Activated naive CD4-positive, alpha-beta T cell (primary cell): ENCODE results near the gene RAB26.
"Not testable (repeated sequence)": the region's sequence is repeated elsewhere in the genome, so short reads cannot be mapped to it uniquely, and the experiment has no call there.

Experiments used
- DNase-seq, 4 experiments: peaks; one replicate each; lab custom pipeline; 2025; lab: John Stamatoyannopoulos, UW

RAB26 gene, protein sequence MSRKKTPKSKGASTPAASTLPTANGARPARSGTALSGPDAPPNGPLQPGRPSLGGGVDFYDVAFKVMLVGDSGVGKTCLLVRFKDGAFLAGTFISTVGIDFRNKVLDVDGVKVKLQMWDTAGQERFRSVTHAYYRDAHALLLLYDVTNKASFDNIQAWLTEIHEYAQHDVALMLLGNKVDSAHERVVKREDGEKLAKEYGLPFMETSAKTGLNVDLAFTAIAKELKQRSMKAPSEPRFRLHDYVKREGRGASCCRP

DNA sequence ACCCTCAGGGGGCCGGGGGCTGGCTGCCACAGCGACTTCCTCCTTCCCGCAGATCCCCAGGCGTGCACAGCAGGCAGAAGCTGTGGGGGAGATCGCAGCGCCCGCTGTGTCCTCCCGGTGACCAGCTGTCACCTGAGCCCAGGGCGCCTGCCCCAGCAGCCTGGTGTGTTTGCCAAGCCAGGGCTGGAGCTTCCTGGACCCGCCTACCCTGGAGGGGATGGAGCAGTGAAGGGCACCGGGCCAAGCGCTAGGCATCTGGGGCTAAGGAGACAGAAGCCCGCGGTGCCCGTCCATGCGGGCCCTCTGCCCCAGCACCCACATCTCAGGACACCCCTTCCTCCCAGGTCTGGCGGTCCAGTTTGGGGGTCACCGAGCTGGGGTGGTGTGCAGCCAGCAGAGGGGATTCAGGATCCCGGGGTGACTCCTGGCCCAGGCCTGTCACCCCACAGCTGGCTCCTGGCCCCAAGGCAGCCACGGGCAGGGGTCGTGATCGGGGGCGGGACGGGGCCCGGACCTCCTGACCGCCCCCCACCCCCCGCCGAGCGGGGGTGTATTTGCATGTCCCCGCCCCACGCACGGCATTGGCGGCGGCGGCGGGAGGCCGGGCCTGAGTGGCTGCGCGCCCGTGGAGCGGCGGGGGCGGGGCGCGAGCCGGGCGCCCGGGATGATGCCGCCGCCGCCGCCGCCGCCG is at the start of gene RAB26:
TSS of gene RAB26 (plus strand) at position 645 of the 691 bp plus-strand sequence. CDS start 159 bp downstream, outside the sequence.
- DNase-seq, result peak in 1 of 4 experiments; percentile 52

DNA sequence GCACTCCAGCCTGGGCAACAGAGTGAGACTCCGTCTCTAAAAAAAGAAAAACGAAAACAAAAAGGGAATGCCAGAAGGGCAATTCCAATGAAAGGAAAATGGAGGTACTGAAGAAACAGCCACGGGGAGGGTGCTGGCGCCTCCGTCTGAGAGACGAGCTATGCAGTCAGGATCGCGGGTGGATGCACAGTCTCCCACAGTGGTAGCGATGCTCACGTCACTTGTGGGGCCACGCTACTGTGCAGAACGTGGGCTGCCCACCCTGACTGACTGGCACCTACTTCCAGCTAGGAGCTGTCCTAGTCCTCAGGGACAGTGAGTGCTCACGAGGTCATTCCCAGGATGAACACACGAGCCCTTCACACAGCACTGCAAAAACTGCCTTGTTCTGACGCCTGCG is 46.8 kb upstream of the RAB26 start:
- not testable (repeated sequence) for DNase-seq

DNA sequence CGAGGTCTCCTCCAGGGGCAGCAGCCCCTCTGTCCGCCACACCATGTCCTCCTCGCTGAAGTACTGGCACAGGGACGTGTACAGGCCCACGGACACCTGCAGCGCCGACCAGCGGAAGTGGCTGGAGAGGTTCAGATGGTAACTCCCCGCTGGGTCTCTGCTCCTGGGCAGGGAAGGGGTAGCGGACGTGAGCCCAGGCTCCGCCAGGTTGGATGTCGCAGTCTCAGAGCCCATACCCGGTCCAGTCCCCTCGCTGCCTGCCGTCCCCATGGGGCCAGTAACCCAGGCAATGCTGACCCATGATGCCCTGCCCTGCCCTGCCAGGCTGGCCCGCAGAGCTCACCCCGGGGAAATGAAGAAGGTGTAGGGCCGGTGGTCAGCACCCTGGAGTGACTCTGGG is 46.0 kb upstream of the RAB26 start:
- no peak for DNase-seq

DNA sequence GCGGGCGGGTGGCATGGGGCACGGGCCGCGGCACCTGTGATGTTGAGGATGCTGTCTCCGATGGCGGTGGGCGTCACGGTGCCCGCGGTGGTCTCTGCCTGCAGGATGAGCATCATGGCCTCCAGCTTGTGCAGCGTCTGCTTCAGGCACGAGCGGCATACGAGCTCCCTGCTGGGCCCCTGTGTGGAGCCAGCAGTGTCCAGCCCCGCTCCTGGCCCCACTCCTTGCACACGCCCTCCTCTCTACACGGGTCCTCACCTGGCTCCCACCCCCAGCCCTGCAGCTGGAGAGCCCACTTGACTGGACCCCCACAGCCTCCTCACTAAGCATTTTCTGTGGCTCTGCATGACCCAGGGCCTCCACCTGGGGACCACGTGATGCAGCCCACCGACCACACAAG is 44.0 kb upstream of the RAB26 start:
- not testable (repeated sequence) for DNase-seq

DNA sequence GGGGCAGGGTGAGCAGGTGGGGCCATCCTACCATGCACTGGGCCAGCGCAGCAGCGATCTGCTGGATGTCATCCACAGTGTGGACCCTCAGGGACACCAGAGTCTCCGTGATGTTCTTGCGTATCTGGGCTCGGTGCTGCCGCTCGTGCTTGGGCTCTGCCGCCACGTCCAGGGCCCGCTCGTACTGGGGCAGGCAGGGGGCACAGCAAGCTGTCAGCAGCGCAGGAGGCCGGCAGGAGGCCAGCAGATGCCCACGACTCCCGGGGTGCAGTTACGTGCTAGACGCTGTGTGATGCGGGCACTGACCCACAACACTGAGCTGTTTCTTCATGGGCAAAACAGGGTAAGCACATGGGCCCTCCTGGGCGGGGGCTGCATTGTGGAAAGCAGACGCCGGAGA is 43.1 kb upstream of the RAB26 start:
- not testable (repeated sequence) for DNase-seq

DNA sequence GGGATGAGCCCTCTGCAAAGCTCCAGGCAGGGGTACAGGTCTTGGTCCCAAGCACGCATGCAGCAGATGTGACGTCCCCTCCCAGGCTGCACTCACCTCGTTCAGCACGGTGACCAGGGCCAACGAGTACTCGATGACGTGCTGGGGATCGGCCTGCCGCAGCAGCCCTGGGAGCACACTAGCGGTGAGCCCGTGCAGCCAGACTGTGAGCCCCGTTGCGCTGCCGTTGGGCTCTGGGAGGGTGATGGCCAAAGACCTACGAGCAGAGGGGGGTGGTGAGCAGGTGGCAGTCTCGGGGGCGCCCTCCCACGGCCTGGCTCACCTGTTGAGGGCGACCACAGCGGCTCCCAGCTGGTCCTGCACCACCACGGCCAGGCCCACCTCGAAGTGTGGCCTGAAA is 42.7 kb upstream of the RAB26 start:
- DNase-seq, result not testable (repeated sequence)

DNA sequence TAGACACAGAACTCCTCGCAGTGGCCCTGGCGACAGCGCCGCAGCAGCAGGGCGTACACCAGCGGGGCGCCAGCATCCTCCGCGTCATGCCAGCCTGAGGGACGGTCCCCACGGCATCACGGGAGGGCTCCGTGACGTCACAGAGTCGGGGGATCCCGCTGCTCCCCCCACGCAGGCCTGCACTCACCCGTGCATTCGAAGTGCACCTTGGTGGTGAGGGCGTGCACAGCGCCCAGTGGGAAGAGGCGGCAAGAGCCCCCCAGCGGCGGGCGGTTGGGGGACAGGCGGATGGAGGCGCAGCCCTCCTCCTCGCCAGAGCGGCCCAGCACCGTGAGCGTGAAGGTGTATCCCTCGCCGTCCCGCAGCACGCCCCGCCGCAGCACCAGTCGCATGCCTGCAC is 42.2 kb upstream of the RAB26 start:
- DNase-seq, result not testable (repeated sequence)

DNA sequence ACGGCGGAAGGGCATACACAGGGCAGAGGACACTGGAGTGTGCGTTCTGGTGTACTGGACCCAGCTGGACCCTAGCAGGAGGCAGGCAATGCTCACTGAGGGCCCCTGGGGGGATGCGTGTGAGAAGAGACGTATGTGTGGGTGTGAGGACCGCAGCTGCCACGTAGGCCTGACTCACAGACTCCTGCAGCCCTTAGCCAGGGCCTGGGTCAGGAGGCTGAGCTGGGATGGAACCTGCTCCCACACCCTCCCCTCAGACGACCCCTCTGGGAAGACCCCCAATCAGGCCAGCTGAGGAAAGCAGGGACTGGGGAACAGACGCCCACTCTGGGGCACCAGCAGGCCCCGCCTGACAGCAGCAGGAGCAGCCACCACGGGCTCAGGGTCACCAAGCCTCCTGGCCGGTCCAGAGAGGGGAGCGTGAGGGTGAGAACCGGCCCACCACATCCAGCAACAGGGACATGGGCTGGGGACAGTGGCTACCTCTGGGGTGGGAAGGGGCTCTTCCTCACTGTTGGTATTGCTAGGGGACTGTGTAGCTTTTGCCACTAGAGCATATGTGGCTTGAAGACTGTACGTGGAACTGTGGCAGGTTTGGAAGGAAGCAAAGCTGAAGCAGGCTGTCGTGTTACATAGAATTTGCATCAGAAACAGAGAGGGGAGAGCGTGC is 41.2 kb upstream of the RAB26 start:
- DNase-seq, result not testable (repeated sequence)

DNA sequence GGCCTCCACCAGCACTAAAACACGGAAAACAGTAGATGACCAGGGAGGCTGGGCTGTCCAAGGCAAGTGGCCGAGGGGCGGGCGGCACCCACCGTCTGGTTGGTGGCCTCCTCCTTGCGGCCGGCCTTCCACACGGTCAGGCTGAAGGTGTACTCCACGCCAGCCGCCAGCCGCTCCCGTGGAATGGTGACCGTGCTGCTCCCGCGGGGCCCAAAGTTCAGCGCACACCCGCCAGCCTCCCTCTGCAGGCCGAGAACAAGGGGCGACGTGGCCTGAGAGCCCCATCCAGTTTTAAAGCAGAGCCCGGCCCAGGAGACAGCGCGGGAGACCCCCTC is 40.7 kb upstream of the RAB26 start:
- not testable (repeated sequence) for DNase-seq

DNA sequence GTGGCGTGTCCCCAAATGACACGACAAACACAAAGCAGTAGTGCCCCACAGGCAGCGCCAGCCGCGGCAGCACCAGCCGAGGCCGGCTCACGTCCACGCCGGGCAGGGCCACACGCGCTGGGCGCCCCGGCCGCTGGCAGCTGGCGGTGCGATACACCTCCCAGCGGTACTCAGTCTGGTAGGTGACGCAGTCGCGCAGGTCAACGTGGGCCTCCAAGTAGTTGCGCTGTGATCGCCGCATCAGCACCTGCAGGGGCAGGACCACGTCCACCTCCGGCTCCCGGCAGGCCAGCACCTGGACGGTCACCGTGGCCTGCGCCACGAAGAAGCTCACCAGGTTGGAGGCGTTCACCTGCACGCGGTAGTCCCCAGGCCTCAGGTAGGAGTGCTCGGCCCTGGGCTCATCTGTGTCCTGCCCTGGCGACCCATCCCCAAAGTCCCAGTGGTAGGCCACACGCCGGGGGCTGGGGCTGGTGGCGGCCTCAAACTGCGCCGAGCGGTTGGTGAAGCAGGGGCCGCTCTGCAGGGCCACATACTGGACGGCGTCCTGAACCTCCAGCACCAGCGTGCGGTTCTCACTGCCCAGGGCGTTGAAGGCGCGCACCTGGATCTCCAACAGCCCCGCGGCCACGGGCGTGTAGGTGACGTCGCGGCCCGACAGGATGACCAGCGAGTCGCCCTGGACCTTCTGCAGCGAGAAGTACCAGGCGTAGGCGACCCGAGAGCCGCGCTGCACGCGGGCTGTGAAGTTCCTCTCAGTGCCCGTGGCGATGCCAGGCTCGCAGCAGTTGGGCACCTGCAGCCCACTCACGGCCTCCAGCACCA is 39.8 kb upstream of the RAB26 start:
- DNase-seq, result not testable (repeated sequence)

DNA sequence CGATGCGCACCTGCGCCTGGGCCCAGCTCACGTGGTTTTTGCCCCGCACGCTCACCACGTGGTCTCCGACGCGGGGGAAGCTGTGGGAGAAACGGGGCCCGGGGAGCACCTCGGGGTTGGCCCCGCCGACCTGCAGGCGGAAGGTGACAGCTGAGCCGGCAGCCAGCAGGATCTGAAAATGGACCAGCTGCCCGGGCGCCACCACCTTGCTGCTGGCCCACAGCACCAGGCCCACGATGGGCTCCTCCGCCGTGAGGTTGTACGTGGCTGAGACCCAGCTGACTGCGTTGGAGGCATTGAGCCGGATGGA is 39.2 kb upstream of the RAB26 start:
- not testable (repeated sequence) for DNase-seq

DNA sequence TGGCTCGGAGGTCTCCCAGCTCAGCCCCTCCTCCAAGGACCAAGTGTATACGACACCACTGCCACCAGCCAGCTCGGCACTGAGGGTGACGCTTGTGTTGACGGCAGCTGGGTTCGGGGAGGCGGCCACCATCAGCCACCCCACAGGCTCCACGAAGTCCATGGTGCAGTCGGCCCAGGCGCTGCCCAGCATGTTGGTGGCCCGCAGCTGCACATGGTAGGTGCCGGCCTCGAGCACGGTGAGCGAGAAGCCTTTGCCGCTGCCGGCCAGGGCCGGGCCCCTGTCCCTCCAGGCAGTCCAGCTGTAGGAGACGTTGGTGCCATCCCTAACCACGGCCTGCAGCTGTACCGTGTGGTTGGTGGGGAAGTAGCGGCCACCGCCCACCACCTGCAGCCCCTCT is 38.6 kb upstream of the RAB26 start:
- DNase-seq, result not testable (repeated sequence)

DNA sequence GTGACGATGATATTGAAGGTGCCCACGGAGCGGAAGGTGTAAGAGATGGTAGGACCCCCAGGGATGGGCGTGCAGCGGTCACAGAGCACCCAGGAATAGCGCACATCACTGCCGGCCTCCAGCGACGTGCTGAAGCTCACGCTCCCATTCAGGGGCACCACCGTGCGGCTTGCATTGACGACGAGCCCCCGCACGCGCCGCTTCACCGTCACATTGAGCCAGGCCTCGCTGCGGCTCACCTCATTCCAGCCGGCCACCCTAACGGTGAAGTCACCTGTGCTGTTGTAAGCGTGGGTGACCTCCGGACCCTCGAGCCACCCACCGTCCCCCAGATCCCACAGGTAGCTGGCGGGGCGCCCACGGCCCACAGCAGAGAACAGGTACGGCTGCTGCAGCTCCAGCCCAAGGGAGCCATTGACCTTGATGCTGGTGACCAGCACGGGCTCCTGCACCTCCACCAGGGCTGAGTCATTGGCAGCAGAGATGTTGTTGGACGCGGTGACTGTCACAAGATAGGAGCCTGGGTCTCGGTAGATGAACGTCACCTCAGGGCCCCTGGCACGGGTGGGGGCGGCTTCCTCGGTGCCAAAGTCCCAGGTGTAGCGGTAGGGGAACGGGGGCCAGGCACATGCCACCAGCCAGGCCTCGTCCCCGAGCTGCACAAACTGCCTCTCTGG is 38.0 kb upstream of the RAB26 start:
- not testable (repeated sequence) for DNase-seq

DNA sequence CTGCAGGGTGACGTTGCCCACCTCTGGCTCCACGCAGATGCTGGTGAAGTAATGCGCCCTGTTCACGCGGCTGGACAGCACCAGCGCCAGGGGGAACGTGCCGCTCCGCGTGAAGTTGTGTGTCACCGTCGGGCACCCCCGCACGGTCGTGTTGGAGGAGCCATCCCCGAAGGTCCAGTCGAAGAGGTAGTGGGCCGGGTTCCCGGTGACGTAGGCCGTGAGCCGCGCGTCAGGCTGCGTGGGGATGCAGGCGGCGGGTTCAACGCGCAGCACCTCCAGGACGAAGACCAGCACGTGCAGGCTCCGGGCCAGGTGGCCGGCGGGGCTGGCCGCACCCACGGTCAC is 37.4 kb upstream of the RAB26 start:
- not testable (repeated sequence) for DNase-seq

DNA sequence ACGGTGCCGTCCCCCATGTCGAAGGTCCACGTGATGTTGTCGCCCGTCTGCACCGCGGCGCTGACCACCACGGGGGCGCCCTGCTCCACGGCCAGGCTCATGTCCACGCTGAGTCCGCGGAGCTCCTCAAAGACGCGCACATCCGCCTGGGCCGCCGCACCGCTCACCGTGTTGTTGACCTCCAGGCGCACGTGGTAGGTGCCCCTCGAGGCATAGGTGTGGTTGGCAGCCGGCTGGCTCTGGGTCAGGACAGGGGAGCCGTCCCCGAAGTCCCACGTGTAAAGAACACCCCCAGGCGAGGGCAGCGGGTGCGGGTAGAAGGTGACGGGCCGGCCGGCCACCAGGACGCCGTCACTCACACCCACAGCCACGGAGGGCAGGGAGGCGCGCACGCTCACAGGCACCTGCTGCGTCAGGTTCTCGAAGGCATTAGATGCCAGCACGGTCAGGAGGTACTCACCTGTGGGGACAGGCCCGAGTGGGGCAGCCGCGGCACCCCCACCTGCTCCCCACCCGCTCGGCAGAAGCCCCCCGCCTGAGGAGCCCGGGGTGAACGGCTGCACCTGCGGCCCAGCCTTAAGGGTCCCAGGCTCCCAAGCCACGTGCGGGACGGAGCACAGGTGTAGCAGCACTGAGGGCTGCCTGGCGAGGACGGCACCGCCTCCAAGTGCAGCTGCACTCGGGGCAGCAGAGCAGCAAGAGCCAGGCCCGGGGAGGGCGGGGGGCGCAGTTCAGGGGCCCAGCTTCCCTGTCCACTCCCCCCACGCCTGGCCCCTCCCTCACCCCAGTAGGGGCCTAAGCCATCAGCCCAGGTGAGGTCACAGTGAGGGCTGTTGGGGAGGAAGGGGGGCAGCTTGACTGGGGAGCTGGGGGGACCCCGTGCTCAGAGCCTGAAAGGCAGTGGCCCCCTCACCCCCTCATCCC is 36.8 kb upstream of the RAB26 start:
- DNase-seq, result not testable (repeated sequence)

DNA sequence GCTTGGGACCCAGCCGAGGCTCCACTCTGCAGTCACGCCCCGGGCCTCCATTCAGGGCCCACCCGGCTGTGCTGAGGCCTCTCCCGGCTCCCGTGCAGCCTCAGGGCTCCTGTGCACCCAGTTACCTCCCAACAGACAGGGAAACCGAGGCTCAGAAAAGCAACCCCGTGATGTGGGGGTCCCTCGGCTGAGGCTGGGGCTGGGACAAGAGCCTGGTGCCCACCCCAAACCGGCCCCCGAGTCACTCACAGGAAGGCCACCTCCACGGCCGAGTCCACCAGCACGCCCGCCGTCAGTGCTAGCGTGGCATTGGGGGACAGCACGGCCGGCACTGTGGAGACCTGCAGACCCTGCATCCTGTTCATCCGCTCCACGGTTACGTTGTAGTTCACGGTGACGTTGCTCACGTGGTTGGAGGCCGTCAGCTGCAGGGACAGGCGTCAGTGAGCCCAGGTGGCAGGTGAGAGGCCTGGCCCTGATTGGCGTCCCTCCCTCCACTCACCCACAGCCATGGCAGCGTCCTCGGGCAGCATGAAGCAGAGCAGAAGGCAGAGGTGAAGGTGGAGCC is 35.8 kb upstream of the RAB26 start:
- not testable (repeated sequence) for DNase-seq

DNA sequence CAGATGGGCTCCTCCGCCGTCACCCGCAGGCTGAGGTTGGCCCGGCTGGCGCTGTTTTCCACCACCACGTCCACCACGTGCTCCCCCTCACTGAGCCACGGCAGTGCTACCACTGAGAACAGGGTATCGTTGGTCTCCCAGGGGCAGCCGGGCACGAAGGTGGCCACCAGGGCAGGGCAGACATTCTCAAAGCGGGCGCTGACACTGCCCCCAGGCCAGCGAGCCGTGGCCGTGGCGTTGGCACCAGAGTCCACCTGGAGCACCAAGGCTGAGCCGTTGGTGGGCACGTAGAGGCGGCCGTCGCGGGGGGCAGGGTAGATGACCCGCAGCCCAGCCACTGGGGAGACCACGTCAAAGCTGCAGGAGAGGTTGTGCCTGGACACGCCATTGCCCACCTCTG is 34.2 kb upstream of the RAB26 start:
- not testable (repeated sequence) for DNase-seq

DNA sequence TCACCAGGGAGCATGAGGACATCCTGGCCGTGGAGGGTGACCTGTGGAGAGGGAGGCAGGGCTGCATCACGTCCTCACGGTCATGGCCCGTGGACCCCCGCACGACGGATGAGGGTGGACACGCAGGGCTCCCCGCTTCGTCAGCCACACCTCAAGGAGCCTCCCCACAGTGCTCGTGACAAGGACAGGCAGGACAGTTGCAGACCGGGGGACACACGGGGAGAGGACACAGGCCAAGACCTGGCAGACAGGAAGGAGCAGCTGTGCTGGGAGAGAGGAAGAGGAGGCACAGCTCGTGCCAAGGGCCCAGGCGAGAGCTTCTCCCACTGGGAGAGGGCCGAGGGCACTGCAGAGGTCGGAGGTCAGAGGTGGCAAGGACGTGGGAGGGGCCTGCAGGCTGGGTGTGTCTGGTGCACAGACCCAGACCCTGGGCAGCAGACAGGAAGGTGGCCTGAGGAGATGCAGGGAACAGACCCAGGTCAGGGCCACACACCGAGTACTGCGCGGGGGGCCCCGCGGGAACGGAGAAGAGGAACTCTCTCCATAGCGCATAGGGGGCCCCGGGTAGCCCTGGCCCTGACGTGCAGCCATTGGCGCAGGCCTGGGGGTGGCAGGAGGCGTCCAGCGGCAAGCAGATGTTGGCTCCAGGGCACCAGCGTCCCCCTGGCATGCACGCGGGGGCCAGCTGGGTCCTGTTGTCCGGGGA is 33.4 kb upstream of the RAB26 start:
- not testable (repeated sequence) for DNase-seq

DNA sequence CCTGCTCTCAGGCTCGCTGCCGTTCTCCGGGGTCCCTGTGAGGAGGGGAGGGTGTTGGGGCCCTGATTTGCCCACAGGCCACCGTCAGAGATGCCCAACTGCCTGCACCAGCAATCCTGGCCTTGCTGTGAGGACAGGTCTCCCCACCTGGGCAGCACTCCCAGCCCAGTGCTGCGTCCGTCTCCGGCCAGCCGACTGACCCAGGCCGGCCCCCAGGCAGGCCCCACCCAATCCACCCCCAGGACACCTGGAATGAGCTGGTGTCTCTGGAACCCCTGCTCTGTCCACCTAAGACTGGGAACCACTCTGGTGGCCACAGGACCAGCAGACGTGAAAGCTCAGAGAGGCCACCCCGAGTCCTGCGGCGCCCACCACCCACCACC is 32.8 kb upstream of the RAB26 start:
- DNase-seq, result no peak

DNA sequence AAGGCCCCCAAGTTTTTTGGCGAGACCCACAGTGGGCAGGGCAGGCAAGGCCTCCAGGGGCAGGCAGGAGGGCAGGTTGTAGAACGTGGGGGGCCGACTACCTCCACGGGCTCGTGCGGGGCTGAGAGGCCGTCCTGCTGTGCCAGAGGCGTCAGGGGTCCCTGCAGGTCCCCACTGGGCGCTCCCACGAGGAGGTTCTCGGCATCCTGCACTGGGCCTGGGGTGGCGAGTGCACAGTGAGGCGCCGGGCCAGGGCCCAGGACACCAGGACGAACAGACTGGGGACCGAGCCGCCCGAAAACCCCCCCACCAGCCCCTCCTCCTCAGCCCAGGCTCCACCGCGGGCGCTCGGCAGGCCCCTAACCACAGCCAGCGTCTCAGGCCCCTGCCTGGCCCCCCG is 32.0 kb upstream of the RAB26 start:
- not testable (repeated sequence) for DNase-seq
